CD4-positive, alpha-beta T cell treated with Interleukin-15 for 4 hours (primary cell): ENCODE results near the gene INSM1.

Experiments
- DNase-seq: peaks from one replicate; pipeline ENCODE4 v3.0.0-alpha.2; 2020; ENCODE audit warnings: low spot score

The INSM1 gene

DNA sequence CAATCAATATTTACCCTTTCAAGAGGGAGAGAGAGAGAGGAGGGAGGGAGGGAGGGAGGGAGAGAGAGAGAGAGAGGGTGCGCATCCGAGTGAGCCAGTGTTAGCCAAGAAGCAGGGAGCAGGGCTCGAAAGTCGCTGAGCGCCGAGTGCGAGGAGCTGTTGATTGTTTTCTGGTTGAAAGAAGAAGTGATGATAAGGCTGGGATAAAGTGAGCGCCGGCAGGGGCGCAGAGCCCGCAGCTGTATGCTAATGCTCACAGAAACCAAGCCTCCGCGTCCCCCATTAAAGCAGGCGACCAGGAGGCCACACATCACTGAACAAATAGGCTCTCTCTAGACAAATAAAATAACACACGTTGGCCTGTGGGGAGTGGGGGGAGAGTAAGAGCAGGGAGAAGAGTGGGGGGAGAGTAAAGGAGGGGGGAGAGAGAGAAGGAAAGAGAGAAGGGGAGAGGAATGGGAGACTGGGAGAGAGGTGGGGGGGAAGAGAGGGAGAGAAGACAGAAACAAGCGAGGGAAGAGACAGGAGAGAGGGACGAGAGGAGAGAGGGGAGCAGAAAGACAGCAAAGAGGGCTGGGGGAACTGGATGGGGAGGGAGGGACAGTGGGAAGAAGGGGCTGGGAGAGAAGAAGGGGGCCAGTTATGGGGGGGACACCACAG is 5.0 kb upstream of the INSM1 start:
- no peak for DNase-seq

DNA sequence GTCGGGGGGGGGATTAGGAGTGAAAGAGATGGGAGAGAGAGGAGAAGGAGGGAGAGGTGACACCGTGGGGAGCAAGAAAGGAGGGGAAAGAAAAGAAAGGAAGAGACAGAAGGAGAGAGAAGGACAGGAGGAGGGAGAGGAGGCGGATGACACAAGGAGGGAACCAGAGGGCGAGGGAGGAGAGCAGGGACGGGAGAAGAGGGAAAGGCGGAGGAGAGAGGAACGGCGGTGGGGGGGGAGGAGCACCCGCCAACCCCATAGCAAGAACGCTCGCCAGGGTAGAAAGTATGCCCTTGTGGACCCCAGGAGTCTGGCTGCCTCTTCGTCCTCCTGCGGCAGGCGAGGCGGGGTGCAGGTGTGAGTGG is 4.5 kb upstream of the INSM1 start:
- no peak for DNase-seq

DNA sequence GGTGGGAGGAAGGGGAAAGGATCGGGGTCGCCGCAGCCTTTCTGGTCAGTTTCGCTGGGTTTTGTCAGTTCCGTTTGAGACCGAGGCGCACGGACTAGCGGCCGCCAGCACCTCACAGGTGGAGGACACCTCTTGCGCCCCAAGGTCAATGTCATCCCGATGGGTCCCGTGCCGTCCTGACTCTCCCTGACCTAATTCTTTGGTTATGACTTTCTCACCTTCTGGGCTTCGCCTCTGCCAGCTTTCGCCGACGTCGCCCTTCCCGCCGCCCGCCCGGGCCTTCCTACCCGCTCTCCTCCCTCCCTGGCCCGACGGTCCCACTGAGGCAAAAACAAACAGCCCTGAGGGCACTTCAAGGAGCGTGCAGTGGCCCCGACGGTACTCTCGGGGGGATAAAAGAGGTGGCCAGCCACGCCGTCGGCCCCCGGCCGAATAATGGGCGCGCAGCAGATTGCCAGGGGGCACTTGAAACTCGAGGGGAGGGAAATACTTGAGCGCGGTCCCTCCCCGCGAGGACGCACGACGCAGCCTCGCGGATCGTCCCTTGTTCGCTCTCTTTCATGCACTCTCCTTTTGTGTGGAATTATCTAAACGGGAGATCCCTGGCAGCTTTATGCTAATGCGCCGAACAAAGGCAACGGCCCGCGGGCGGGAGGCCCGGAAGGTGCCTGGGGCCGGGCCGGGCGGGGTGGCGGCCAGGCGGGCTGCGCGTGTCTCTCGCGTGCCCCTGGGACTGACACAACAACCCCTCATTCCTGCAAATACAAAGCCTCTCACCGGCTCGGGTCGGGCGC is 3.9 kb upstream of the INSM1 start:
- no peak for DNase-seq

DNA sequence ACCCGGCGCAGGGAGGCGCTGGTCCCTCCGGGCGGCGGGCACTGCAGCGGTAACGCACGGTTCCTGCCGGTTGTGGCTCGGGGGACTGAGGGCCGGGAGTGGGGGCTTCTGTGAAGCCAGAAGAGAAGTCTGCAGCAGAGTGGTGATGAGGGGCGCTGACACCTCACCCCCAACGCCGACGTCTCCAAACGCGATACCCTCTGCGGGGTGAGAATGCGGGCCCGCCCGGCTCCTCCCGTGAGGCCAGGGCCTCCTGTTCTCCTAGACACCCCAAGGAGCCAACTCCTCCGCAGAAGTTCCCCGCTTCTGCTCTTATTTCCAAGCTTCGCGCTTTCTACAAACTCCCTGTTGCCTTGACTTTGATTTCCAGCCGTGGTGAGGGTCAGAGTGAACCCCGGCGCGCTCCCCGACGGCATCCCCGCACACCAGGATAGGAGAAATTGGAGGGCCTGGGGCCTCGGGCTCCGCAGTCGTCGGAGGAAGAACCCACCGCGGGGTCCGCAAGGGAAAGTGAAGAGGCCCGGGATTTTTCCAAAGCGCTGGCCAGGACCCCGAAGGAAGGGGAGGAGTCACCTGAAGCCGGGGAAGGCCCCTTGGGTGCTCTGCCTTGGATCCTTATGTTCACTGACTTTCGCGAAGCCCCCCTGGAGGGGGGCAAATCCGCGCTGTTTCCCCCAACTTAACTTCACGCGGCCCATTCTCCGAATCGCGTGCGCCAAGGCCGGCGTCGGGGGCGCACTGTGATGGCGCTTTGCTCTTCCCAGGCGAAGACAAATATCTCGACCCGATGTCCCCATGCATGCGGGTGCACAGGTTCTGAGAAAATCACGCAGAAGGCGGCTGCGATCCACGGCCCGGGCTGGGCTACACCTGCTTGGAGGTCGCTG is 3.1 kb upstream of the INSM1 start:
- DNase-seq = no peak

DNA sequence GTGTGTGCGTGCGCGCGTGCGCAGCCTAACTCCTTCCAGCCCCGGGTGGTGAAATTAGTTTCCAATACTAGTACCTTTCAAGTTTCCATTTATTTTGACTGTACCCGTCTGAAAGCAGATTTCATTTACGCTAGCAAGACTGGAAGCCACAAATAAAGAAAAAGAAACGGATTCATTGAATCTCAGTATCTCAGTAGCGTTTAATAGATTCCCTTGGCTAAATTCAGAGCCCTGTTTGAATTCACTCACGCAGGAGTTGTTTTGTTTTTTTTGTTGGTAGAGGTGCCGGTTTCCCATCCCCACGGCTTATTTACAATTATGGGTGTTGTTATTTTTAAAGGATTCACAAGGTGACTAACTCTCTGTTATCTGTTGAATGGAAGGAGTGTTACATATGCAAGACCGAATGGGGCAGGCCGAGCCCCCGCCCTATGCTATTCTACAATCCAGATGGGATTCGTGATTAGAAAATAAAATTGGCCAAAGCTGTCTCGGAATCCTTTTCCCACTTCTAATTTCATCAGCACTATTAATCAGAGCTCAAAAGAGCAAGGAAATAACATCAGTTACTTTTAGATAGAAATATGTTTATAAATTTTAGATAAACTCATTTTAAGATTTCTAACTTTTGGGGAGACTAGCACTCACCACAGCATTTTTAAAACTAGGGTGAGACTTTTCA is 2.3 kb upstream of the INSM1 start:
- DNase-seq = no peak

DNA sequence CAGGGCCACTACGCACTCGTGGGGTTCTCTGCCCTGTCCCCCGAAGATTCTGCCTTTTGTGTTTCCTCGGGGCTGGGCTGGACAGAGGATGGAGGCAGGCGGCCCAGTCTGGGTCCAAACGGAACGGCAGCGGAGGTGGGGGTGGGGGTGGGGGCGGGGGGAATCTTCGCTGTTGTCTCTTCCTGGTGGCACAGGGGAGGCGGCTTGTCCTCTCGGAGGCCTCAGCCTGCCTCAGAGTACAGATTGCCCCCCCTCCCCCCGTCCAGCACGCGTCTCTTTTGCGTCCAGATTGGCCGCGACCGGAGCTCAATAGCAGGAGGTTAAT is 1.4 kb upstream of the INSM1 start:
- no peak for DNase-seq

DNA sequence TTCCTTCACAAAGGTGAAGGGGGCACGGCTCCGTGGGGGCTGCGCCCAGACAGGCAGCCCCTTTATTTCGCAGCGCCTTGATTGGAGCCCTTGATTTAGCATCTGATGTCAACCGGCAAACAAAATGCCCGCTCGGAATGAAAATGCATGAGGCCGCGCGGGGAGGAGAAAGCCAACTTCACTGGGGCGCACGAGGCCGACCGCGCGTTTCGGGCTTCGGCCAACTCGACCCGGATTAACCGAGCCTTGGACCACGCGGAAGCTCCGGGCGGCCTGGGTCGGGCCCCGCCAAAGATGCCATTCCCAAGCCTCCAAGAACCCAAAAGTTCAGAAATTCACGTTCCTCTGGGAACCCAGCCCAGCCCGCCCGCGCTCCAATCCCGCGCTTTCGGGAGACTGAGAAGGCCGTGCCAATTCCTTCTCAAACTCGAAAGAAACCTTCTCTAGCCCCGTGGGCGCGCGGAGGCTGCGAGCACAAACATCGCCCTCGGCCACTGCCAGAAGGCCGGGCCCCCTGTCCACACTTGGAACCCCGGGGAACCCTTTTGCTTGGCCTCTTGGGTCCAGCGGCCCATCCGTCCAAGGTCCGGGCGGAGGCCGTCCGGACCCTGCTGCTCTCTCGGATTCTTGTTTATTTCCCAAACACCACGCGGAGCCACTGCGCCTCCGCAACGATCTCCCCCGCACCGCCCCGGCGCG is 879 bp upstream of the INSM1 start:
- no peak for DNase-seq

DNA sequence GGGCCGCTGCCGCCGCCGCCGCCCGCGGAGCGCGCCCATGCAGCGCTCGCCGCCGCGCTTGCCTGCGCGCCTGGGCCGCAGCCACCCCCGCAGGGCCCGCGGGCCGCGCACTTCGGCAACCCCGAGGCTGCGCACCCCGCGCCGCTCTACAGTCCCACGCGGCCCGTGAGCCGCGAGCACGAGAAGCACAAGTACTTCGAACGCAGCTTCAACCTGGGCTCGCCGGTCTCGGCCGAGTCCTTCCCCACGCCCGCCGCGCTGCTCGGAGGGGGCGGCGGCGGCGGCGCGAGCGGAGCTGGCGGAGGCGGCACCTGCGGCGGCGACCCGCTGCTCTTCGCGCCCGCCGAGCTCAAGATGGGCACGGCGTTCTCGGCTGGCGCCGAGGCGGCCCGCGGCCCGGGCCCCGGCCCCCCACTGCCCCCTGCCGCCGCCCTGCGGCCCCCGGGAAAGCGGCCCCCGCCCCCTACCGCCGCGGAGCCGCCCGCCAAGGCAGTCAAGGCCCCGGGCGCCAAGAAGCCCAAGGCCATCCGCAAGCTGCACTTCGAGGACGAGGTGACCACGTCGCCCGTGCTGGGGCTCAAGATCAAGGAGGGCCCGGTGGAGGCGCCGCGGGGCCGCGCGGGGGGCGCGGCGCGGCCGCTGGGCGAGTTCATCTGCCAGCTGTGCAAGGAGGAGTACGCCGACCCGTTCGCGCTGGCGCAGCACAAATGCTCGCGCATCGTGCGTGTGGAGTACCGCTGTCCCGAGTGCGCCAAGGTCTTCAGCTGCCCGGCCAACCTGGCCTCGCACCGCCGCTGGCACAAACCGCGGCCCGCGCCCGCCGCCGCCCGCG is 730 bp downstream of the INSM1 start:
- DNase-seq = no peak

DNA sequence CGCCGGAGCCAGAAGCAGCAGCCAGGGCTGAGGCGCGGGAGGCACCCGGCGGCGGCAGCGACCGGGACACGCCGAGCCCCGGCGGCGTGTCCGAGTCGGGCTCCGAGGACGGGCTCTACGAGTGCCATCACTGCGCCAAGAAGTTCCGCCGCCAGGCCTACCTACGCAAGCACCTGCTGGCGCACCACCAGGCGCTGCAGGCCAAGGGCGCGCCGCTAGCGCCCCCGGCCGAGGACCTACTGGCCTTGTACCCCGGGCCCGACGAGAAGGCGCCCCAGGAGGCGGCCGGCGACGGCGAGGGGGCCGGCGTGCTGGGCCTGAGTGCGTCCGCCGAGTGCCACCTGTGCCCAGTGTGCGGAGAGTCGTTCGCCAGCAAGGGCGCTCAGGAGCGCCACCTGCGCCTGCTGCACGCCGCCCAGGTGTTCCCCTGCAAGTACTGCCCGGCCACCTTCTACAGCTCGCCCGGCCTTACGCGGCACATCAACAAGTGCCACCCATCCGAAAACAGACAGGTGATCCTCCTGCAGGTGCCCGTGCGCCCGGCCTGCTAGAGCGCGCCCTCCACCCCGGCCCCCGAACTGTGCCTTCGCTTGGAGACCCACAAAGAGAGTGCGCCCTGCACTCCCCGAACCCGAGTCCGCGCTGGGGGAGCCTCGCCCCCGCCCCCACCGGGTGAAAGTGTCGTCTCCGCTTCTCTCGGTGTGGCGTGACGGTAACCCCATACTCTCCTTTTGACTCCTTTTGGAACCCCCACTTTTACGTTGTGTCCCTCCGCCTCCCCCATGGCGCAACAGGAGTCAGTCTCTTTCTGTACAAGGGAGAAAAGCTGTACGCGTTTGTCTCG is 1.6 kb downstream of the INSM1 start:
- no peak for DNase-seq

DNA sequence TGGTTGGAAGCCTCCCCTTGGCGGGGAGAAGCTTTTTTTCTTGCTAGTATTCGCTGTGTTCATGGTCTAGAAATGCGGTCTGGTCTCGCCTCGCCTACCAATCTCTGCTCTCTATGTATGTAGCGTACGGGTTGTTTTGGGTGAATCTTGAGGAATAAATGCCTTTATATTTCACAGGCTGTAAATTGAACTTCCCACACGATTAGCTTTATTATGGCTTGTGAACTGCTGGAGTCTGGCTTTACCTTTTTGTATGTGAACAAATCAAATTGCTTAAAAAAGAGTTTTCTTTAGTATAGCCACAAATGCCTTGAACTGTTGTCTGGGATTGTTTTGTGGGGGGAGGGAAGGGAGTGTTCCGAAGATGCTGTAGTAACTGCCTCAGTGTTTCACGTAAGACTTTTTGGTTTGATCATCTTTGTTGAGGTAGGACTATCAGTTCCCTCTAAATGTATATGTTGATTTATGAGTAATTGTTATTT is 2.2 kb downstream of the INSM1 start:
- no peak for DNase-seq

DNA sequence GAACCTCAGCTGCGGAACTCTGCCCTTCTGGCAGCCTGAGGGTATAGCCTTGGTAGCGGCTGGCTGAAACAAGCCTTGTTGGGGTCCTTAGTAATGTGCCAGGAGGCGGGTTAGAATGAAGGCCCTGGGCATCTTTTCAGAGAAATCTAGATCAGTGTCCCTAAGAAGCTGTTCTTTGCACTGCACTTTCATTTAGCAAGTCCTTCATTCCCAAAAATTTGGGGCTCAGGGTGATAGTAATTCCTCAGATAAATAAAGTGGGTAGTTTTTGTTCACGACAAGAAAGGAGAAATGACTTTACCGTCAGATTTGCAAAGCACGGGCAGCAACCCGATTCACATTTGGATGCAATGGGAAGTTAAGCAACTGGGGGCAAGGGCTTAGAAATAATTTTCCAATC is 3.2 kb downstream of the INSM1 start:
- DNase-seq = no peak

DNA sequence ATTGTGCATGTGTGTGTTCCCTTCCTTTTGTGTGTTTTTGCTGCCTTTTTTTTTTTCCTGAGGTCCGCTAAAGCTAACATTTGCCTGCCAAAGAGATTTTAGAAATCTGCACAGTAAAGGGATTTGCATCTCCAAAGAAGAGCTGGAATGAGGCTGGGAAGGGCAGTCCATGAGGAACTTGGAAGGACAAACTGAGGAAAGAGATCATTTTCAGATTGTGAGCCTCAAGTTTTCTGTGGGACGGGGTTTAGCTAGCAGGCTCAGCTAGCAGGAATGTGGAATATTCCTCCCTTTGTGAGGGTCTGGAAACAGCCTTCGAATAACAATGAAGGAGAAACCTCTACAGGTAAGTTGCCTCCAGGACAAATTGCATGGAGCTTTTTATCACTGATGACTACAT is 3.8 kb downstream of the INSM1 start:
- DNase-seq = no peak

DNA sequence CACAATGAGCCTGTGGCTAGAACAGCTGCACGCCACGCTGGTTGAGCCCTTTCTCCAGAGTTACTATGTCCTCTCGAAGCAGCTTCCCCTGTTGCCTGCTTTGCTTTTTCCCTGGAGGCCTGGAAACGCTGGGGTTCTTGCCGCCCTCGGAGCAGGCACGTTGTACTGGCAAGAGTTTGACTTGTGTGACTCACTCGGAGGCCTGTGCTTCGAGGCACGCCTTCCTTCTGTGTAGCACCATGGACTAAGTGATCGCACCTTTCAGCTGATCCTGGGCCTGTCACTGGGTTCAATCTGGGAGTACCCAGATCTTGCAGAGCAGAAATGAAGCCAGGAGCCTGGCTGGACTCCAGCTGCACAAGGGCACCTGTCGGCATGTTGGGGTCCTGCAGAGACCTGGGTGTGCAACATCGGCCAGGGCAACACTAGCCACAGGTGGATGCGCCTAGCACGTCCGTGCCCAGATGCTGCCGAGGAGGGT is 5.2 kb downstream of the INSM1 start:
- no peak for DNase-seq

DNA sequence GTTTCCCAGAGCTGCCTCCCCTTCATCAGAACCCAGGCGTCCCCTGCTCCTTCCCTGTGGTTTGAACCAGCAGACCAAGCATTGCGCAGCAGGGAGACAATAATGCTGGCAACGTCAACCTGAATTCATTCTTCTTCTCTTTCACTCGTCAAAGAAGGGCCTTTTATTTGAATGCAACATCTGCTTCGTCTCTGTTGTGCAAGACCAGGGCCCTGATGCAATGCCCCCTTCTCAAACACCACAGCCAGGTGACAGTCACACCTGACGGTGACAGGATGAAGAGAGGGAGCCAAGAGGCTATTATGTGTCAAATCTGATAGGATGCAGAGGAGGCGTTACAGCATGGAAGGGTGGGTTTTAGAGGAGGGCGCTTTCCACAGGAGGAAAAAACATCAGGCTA is 8.0 kb downstream of the INSM1 start:
- DNase-seq = no peak

DNA sequence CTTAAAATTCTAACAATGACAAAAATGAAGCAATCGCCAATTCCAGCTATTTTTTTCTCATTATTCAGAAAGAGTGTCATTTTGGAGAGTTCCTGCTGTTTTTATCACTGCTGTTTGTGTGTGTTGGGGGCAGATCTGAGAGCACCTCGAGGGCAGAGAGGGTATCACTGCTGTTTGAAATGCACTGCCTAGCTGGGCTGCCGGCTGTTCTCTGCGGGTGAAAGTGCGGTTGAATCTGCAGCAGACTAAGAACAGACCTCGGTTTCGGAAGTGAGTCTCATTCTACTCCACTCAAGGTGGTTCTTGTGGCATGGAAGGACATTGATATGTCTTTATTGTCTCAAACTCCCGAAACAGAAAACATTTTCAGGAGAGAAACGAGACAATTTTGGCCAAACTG is 18.3 kb downstream of the INSM1 start:
- DNase-seq = no peak

DNA sequence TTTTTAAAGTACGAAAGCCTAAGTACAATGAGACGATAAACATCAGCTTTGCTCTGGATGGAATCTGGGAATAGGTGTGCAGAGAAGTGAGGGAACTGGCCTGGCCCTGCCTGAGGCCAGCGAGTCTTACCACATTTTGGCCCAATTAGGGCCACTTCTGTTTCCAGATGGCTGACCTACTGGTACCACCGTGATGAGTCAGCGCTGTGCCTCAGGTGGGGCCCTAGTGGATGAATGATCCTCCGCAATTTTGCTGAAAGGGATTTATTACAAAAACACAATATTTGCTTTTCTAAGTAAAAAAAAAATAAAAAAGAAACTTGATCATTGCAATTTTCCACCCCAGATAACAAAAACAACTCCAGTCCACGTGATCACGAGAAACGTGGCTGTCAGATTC is 22.5 kb downstream of the INSM1 start:
- DNase-seq = no peak

DNA sequence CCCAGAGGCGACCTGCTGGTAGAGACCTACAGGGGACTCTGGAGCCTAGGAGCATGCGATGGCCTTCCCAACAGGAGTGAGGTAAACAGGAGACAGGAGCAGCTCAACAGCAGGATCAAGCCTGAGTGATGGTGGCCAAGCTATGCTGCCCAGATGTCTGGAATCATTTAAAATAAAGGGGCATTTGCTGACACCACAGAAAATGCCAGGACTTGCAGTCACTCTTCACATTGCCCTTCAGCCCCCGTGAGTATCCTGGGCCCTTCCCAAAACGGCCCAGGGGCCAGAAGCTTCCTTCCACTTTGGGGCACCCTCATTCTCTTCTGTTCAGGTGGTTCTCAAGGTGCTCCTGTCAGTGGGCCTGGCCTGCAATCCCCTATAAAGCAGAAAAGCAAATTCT is 23.2 kb downstream of the INSM1 start:
- no peak for DNase-seq

DNA sequence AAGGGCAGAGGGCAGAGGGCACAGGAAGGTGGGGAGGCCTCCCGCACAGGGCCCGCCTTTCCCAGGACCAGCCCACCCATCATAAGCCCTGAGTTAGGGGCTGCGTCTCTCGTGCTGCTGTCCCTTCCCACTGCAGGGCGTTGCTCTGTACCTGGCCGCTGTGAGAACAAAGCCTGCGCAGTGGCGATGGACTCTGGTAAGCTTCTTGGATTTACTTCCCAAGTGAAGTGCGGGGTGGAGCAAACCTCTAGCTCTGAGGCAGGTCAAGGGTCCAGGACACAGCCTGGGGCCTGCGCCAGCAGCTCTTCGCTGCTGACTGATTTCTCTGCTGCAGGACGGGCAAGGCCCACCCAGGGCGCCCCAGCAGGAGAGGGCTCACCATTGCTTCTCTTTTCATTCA is 23.9 kb downstream of the INSM1 start:
- DNase-seq = no peak

DNA sequence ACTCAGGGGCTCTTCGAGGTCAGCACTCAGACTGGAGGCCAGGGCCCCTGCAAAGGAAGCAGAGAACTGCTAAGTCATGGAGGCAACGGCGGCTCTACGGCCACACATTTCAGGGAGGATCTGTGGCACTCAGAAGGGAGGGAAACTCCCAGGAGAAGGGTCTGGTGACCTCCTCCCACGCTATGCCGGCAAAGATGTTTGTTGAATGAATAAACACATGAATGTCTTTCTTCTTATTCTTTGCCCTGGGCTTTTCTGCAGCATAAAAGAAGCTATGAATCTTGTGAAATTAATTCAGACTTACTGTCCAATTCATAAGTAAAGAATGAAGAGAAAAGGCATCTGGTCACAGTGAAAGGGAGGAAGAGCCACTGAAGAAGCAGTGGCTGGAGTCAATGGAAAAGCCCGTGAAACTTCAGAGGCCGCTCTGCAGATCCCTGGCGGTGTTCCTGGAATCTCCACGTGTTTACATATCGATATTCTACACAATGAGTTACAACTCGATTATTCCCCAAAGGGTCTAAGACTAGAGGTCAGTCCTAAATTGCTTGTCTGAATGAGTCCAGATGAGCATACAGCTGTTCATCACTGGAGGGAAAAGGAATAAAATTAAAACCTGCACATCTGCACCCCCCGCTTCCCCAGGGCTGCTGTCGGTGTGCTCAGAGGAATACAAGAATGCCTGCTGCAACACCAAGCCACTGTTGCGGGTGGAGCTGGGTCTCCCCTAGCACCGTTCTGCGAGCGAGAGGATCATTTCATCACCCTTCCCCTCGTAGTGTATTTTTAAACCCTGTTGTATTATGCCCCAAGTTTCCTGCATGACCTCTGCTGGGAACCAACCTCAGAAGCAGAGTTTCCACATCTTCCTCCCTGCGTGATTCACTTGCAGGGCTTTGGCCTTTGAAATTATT is 25.6 kb downstream of the INSM1 start:
- DNase-seq = no peak
